Trophoblast cell (in vitro differentiated cells and primary cell): ENCODE results near the gene FAM181B.

Experiments
- DNase-seq, 2 donors: peaks; one replicate each; pipeline ENCODE4 v3.0.0-alpha.2; 2016
- H2AFZ ChIP-seq: 2 replicates; pipeline ENCODE4 v1.6.1; 2013; ENCODE audit warnings: low read length, moderate library complexity, mild to moderate bottlenecking; ENCODE audit not compliant: insufficient read depth, poor library complexity
- H2AK5ac ChIP-seq: 2 replicates; pipeline ENCODE4 v1.6.1; 2013; ENCODE audit warnings: mild to moderate bottlenecking, low read length
- H2BK120ac ChIP-seq: 2 replicates; pipeline ENCODE4 v1.6.1; 2013; ENCODE audit warnings: low read length, mild to moderate bottlenecking, moderate library complexity; ENCODE audit not compliant: insufficient read depth, poor library complexity
- H2BK12ac ChIP-seq: 2 replicates; pipeline ENCODE4 v1.6.1; 2013; ENCODE audit warnings: mild to moderate bottlenecking, low read length, moderate library complexity
- H2BK5ac ChIP-seq: 2 replicates; pipeline ENCODE4 v1.6.1; 2013; ENCODE audit warnings: low read length, low read depth, moderate library complexity, mild to moderate bottlenecking; ENCODE audit not compliant: poor library complexity
- H3K14ac ChIP-seq: 2 replicates; pipeline ENCODE4 v1.6.1; 2013; ENCODE audit warnings: mild to moderate bottlenecking, low read length
- H3K18ac ChIP-seq: 2 replicates; pipeline ENCODE4 v1.6.1; 2013; ENCODE audit warnings: mild to moderate bottlenecking, low read length
- H3K23ac ChIP-seq: 2 replicates; pipeline ENCODE4 v1.6.1; 2013; ENCODE audit warnings: low read length
- H3K27ac ChIP-seq: 2 replicates; pipeline ENCODE4 v1.5.1; 2013; ENCODE audit warnings: low read depth, mild to moderate bottlenecking, inconsistent platforms, low read length, moderate library complexity
- H3K27me3 ChIP-seq: 2 replicates; pipeline ENCODE4 v1.6.1; 2013; ENCODE audit warnings: inconsistent platforms, mild to moderate bottlenecking, low read length, moderate library complexity; ENCODE audit not compliant: insufficient read depth
- H3K36me3 ChIP-seq, 2 experiments: 1 replicate in 1 of 2; 2 replicates in 1 of 2; pipeline ENCODE4 v1.6.1; 2013; ENCODE audit warnings: low read length in 2 of 2, mild to moderate bottlenecking in 2 of 2, moderate library complexity in 1 of 2; ENCODE audit not compliant: insufficient read depth in 2 of 2, control insufficient read depth in 1 of 2
- H3K4ac ChIP-seq: 2 replicates; pipeline ENCODE4 v1.6.1; 2013; ENCODE audit warnings: low read depth, mild to moderate bottlenecking, low read length, moderate library complexity
- H3K4me1 ChIP-seq, 2 experiments: 1 replicate in 1 of 2; 2 replicates in 1 of 2; pipeline ENCODE4 v1.6.1; 2013; ENCODE audit warnings: low read length in 2 of 2, mild to moderate bottlenecking in 2 of 2, moderate library complexity in 1 of 2; ENCODE audit not compliant: insufficient read depth in 2 of 2, control insufficient read depth in 1 of 2
- H3K4me2 ChIP-seq: 2 replicates; pipeline ENCODE4 v1.6.1; 2013; ENCODE audit warnings: inconsistent platforms, mild to moderate bottlenecking, low read length, moderate library complexity
- H3K4me3 ChIP-seq: 2 replicates; pipeline ENCODE4 v1.5.1; 2013; ENCODE audit warnings: mild to moderate bottlenecking, low read depth, low read length, inconsistent platforms
- H3K79me1 ChIP-seq: one replicate; pipeline ENCODE4 v1.6.1; 2013; ENCODE audit warnings: low read length
- H3K79me2 ChIP-seq: 2 replicates; pipeline ENCODE4 v1.6.1; 2013; ENCODE audit warnings: low read length, mild to moderate bottlenecking; ENCODE audit not compliant: control insufficient read depth, insufficient read depth, poor library complexity
- H3K9ac ChIP-seq: 2 replicates; pipeline ENCODE4 v1.6.1; 2013; ENCODE audit warnings: mild to moderate bottlenecking, low read length
- H3K9me3 ChIP-seq: 2 replicates; pipeline ENCODE4 v1.6.1; 2013; ENCODE audit warnings: low read depth, mild to moderate bottlenecking, control low read depth, inconsistent platforms, low read length; ENCODE audit not compliant: insufficient read depth
- H4K12ac ChIP-seq: 2 replicates; pipeline ENCODE4 v1.6.1; 2013; ENCODE audit warnings: low read depth, mild to moderate bottlenecking, low read length, moderate library complexity
- H4K8ac ChIP-seq: 2 replicates; pipeline ENCODE4 v1.6.1; 2013; ENCODE audit warnings: low read depth, mild to moderate bottlenecking, low read length, moderate library complexity
- H4K91ac ChIP-seq: one replicate; pipeline ENCODE4 v1.6.1; 2013; ENCODE audit warnings: low read depth, mild to moderate bottlenecking, low read length, moderate library complexity
- WGBS: extraction: QIAGEN DNeasy Blood & Tissue Kit; methylation state at CpG from one replicate; pipeline ENCODE4 v1.1.7; 2013; ENCODE audit warnings: missing lambda C conversion rate; ENCODE audit not compliant: insufficient read length, insufficient coverage; ENCODE audit errors: extremely low coverage; 5-methylcytosine and 5-hydroxymethylcytosine counted together

FAM181B gene

GRCh38 chr11:82775736-82776346 lies 42.2 kb upstream of the FAM181B start:
- H3K9ac ChIP-seq: no peak overlapping the region
- H3K23ac ChIP-seq: no peak overlapping the region
- no CpG with 5 or more reads among the region's 3 CpGs for whole genome bisulfite sequencing
- no peak overlapping the region for H3K4ac ChIP-seq
- no peaks in the 10 kb centered on the region for H3K27me3 ChIP-seq
- H3K4me1 ChIP-seq: no peaks in the 10 kb centered on the region
- H2BK120ac ChIP-seq: no peak overlapping the region
- no peaks in the 10 kb centered on the region for H3K9me3 ChIP-seq
- no peak overlapping the region for H3K18ac ChIP-seq
- no peaks in the 10 kb centered on the region for H3K79me1 ChIP-seq
- H2BK12ac ChIP-seq: no peak overlapping the region
- H2AK5ac ChIP-seq: no peak overlapping the region
- H3K36me3 ChIP-seq: no peaks in the 10 kb centered on the region
- H3K79me2 ChIP-seq: no peaks in the 10 kb centered on the region
- no peak overlapping the region for H3K27ac ChIP-seq
- H2AFZ ChIP-seq: no peak overlapping the region
- no peak overlapping the region for H4K12ac ChIP-seq
- H4K91ac ChIP-seq: no peak overlapping the region
- no peak overlapping the region for H3K4me2 ChIP-seq
- H2BK5ac ChIP-seq: no peak overlapping the region
- no peak overlapping the region for H3K4me3 ChIP-seq
- H4K8ac ChIP-seq: no peak overlapping the region
- H3K14ac ChIP-seq: no peak overlapping the region
- peak; percentile 34 to 57 for DNase-seq

- no peak overlapping the region for H4K91ac ChIP-seq
- H3K4me2 ChIP-seq: no peak overlapping the region
- H2BK120ac ChIP-seq: no peak overlapping the region
- H2BK12ac ChIP-seq: no peak overlapping the region
- H2AFZ ChIP-seq: no peak overlapping the region
- no peak overlapping the region for H4K8ac ChIP-seq
- H3K23ac ChIP-seq: no peak overlapping the region
- H3K36me3 ChIP-seq: no peaks in the 10 kb centered on the region
- H3K9ac ChIP-seq: no peak overlapping the region
- H3K4me1 ChIP-seq: no peaks in the 10 kb centered on the region
- no peak overlapping the region for H3K27ac ChIP-seq
- H3K79me1 ChIP-seq: no peaks in the 10 kb centered on the region
- WGBS: no CpG with 5 or more reads among the region's 1 CpG
- no peak overlapping the region for H2BK5ac ChIP-seq
- no peak overlapping the region for H3K18ac ChIP-seq
- no peaks in the 10 kb centered on the region for H3K27me3 ChIP-seq
- no peak for DNase-seq
- H3K14ac ChIP-seq: no peak overlapping the region
- H3K4me3 ChIP-seq: no peak overlapping the region
- no peaks in the 10 kb centered on the region for H3K79me2 ChIP-seq
- H3K4ac ChIP-seq: no peak overlapping the region
- no peak overlapping the region for H2AK5ac ChIP-seq
- no peaks in the 10 kb centered on the region for H3K9me3 ChIP-seq
- no peak overlapping the region for H4K12ac ChIP-seq
Measured at GRCh38 chr11:82775218-82775617, 41.6 kb upstream of the FAM181B start.

- Histone ChIP-seq H3K18ac (no peak overlapping the region), H3K79me1 (no peaks in the 10 kb centered on the region), H3K9me3 (no peaks in the 10 kb centered on the region), H3K27me3 (no peaks in the 10 kb centered on the region), H3K4me1 (no peaks in the 10 kb centered on the region), H3K9ac (no peak overlapping the region), H2AFZ (no peak overlapping the region), H3K27ac (no peak overlapping the region), H2BK12ac (no peak overlapping the region), H4K8ac (no peak overlapping the region), H2BK5ac (no peak overlapping the region), H3K4ac (no peak overlapping the region), H3K14ac (no peak overlapping the region), H3K36me3 (no peaks in the 10 kb centered on the region), H3K79me2 (no peaks in the 10 kb centered on the region), H3K4me2 (no peak overlapping the region), H3K23ac (no peak overlapping the region), H2BK120ac (no peak overlapping the region), H3K4me3 (no peak overlapping the region), H4K91ac (no peak overlapping the region), H4K12ac (no peak overlapping the region), H2AK5ac (no peak overlapping the region)
- no CpG with 5 or more reads among the region's 4 CpGs for WGBS
- DNase-seq: no peak
Measured at GRCh38 chr11:82771781-82772180, 38.1 kb upstream of the FAM181B start.

GRCh38 chr11:82767123-82767522 lies 33.5 kb upstream of the FAM181B start:
- no peak overlapping the region for H4K91ac ChIP-seq
- H3K36me3 ChIP-seq: no peaks in the 10 kb centered on the region
- no peak overlapping the region for H3K27ac ChIP-seq
- H3K79me1 ChIP-seq: no peaks in the 10 kb centered on the region
- no peak overlapping the region for H3K4ac ChIP-seq
- H2AFZ ChIP-seq: no peak overlapping the region
- no peak overlapping the region for H4K12ac ChIP-seq
- H3K9ac ChIP-seq: no peak overlapping the region
- no peaks in the 10 kb centered on the region for H3K4me1 ChIP-seq
- no peak overlapping the region for H3K23ac ChIP-seq
- H3K14ac ChIP-seq: no peak overlapping the region
- no CpG with 5 or more reads among the region's 1 CpG for WGBS
- no peak overlapping the region for H3K18ac ChIP-seq
- H2BK5ac ChIP-seq: no peak overlapping the region
- H3K79me2 ChIP-seq: no peaks in the 10 kb centered on the region
- no peaks in the 10 kb centered on the region for H3K27me3 ChIP-seq
- no peak overlapping the region for H4K8ac ChIP-seq
- DNase-seq: no peak
- no peak overlapping the region for H2BK12ac ChIP-seq
- no peak overlapping the region for H3K4me2 ChIP-seq
- H3K9me3 ChIP-seq: no peaks in the 10 kb centered on the region
- H2AK5ac ChIP-seq: no peak overlapping the region
- H2BK120ac ChIP-seq: no peak overlapping the region
- no peak overlapping the region for H3K4me3 ChIP-seq
